AG08396 (cell line): ENCODE data around the gene HOMEZ.
A peak's percentile ranks its signal among the peaks of the same experiment; 100 is the strongest.
"Not testable (repeated sequence)": the region's sequence is repeated elsewhere in the genome, so short reads cannot be mapped to it uniquely, and the experiment has no call there.

Experiments
- DNase-seq: peaks from one replicate; pipeline ENCODE4 v3.0.0; 2012; ENCODE audit warnings: low spot score, mixed read lengths

The HOMEZ gene, protein sequence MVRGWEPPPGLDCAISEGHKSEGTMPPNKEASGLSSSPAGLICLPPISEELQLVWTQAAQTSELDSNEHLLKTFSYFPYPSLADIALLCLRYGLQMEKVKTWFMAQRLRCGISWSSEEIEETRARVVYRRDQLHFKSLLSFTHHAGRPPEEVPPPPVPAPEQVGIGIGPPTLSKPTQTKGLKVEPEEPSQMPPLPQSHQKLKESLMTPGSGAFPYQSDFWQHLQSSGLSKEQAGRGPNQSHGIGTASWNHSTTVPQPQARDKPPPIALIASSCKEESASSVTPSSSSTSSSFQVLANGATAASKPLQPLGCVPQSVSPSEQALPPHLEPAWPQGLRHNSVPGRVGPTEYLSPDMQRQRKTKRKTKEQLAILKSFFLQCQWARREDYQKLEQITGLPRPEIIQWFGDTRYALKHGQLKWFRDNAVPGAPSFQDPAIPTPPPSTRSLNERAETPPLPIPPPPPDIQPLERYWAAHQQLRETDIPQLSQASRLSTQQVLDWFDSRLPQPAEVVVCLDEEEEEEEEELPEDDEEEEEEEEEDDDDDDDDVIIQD

DNA sequence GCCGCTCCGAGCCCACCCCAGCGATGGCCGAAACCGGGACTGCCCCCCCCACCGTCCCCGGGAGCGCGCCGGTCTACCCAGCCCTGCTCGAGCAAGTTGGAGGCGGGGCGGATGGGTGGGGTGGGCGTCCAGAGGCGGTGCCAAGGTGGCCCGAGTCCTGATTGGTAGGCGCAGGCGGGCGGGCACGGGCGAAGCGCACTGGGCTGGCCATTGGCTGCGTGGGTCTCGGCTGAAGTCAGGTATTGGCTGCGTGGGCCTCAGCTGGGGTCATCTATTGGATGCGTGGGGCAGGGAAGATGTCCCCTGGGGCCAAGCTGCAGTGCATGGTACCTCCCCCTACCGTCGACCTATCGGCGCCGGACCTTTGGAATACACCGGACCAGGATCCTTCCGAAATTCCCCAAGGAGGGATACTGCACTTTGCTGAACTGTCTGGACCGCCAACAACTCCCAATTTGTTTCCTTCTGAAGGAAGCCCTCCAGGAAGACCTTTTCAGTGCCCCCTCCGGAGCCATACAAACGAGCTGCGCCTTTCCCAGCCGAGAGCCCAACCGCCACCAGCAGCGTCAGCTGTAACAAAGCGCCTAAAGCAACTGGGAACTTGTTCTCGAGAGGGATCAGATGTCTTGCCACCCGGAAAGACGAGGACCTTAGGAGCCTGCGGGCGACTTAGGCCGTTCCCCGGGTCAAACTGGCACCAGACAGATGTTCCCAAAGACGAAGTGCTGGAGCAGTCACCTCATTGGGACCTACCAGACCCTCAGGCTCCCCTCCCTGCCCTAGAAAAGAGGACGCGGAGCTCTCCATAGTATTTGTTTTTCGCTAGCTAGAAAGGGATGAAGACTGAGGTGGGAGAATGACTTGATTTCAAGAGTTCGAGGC is at the start of gene HOMEZ:
Gene HOMEZ, minus strand, starts transcription at position 113 of the 882 bp plus-strand sequence. CDS start 180 bp downstream, outside the sequence.
- peak; percentile 98 for DNase-seq

DNA sequence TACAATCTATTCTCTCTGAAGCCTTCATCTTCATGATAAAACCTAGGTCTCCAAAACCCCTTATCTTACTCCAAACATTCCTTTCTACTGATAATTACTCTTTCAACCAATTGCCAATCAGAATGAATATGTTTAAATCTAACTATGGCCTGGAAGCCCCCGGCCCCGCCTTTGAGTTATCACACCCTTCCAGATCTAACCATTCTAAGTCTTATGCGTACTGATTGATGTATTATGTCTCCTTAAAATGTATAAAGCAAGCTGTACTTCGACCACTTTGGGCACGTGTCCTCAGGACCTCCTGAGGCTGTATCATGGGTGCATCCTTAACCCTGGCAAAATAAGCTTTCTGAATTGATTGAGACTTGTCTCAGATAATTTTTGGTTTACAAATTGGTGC is 49.7 kb upstream of the HOMEZ start:
- DNase-seq, result no peak

DNA sequence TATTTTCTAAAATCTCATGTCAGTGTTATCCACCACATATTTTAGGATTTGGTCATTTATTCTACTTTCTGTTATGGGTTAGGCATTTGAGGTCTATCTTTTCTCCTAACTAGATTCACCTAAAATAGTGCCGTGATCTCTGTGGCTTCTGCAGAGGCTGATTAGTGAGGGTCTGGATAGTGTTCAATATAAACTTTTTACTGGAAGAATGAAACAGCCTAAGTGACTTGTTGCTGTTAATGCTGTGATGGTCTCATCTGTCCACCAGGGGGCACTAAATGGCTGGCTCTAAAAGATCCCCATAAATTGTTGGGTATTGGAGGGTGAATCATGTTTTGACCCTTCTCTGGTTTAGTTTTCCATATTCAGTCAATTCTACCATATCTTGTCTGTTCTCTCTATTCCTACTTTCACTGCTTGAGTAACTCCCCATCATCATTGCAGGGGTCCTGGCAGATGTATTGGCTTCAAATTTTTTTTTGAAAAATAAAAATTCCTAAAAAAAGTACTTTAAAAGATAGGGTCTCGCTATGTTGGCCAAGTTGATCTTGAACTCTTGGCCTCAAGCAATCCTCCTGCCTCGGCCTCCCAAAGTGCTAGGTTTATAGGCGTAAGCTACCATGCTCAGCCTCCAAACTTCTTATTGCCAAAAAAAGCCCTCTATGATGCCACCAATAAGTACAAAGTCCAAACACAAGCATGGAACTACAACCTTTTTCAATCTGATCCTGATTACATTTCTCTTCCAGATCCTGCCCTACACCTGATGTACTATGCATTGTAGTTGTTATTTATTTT is 42.2 kb upstream of the HOMEZ start:
- peak; percentile 81 for DNase-seq

- DNase-seq, result no peak
These were observed 40.8 kb upstream of the HOMEZ start for GRCh38 chr14:23326491-23327332.

DNA sequence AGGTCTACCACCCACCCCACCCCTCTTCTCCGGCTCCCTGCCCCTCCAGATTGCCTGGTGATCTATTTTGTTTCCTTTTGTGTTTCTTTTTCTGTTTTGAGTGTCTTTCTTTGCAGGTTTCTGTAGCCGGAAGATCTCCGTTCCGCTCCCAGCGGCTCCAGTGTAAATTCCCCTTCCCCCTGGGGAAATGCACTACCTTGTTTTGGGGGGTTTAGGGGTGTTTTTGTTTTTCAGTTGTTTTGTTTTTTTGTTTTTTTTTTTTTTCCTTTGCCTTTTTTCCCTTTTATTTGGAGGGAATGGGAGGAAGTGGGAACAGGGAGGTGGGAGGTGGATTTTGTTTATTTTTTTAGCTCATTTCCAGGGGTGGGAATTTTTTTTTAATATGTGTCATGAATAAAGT is 39.8 kb upstream of the HOMEZ start:
- not testable (repeated sequence) for DNase-seq

GRCh38 chr14:23324993-23325392 is 39.1 kb upstream of the HOMEZ start:
- DNase-seq, result no peak

DNA sequence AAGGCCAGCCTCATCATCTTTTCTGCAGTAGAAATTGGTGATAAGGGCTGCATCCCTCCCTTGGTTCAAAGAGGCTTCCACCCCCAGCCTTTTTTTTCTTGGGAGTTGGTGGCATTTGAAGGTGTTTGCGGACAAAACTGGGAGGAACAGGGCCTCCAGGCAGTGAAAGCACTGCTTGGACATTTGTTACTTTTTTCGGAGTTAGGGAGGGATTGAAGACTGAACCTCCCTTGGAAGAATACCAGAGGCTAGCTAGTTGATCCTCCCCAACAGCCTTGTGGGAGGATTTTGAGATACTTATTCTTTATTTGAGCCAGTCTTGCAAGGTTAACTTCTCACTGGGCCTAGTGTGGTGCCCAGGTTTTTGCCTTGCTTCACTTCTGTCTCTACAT is 38.5 kb upstream of the HOMEZ start:
- no peak for DNase-seq

GRCh38 chr14:23323838-23324454 is 38.0 kb upstream of the HOMEZ start:
- no peak for DNase-seq

DNA sequence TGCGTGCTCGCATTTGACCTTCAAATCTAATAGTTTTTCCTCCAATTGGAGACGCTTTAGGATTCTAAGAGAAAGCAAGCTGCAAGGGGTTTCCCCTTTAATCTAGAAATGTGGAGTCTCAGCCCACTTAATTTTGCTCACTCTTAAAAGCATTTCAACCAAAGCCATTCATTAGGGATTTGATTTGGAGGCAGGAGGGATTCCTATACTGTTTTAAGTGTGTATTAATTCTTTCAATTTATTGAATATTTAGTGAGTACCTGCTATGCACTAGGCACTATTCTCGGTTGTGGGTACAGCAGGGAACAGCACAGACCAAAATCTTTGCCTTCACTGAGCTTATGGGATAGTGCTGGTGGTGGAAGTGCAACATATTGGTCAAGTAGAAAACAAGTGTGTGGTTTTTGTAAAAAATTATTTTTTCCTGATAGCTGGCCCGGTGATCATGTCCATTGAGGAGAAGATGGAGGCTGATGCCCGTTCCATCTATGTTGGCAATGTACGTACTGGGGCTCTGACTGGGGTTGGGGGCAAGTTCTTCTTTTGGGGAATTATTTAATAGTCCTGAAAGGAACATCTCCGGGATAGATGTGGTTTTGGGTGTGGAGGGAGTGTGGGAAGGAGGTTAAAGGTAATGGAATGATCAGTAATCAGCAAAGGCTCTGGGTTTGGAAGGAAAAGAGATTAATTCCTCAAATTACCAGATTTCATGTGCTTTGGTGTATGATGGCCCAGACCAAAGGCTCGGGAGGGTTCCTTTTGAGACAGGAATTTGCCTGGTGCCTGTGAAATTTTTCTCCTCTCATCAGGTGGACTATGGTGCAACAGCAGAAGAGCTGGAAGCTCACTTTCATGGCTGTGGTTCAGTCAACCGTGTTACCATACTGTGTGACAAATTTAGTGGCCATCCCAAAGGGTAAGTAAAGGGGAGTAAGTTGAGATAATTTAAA is 36.9 kb upstream of the HOMEZ start:
- DNase-seq, result no peak

GRCh38 chr14:23321572-23322547 is 35.9 kb upstream of the HOMEZ start:
- DNase-seq, result peak; percentile 64

DNA sequence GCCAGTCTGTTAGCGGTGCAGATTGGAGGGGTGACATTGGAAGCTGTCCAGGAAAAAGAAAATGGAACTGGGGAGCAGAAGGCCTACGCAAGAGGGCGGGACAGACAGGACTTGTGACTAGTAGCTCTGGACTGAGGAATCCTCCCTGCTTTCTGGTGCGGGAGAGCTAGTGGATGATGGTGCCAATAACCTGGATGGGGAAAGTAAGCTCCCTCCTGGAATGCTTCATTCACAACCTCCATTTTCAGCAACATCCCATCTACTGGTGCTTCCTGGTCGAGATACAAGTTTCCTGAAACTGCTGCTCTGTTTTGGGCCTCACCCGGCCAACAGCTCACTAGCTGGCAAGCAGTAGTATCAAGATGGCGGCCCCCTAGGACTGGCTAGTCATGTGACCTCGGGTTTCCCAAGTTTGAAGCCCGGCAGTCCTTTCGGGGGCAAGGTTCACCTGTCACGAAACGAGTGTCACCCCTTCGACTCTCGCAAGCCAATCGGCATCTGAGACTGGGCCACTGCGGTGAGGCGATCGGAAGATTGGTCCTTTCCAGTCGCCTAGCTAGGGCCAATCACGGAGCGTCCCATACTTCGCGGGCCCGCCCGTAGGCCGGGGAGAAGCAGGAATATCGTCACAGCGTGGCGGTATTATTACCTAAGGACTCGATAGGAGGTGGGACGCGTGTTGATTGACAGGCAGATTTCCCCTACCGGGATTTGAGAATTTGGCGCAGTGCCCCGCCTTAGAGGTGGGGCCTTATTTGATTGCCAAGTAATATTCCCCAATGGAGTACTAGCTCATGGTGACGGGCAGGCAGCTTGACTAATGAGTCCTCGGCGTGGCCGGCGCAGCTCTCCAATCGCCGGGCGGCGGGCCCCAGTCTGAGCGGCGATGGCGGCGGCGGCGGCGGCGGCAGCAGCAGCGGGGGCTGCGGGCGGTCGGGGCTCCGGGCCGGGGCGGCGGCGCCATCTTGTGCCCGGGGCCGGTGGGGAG is 34.9 kb upstream of the HOMEZ start, which contains the start of gene PABPN1:
Gene PABPN1, plus strand, starts transcription at position 874 of the 988 bp plus-strand sequence. Its CDS starts 13 bp downstream, at position 887.
- peak; percentile 98 for DNase-seq

DNA sequence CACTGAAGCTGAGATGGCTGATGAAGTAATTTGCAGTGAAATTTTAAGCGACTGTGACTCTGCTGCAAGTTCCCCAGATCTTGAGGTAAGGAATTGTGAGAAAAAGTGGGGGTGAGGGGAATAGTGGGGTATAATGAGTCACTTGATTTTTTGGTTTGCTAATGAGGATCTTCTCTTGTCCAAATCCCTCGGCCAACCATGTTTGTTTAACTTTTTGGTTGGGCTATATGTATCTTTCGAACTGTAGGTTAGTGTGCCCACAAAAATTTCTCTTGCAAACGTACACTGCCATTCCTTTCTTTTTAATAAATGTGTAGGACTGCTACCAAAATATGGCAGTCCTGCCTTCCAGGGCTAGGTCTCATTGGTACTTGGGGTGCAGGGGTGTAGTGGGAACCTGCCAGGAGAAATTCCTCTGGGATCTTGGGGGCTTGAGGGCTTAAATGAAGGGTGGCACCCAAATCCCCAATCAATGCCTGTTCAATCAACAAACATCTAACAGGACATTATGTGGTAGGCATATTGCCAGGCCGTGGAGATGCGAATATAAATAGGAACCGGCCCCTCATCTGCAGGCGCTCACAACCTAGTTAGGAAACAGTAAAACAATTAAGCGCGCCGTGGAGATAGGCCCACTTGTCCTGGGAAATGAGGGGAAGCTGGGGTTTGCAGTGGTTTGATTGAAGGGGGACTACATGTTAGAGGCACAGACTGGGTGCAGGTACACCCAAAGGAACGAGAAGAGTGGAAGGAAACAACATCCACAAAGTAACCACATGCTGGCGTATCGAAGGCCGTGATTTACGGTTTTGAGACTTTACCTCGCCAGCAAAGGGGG is 34.0 kb upstream of the HOMEZ start:
- no peak for DNase-seq

- DNase-seq, result no peak
These were observed 30.4 kb upstream of the HOMEZ start for GRCh38 chr14:23316300-23316699.

- DNase-seq, result no peak
These were observed 24.6 kb upstream of the HOMEZ start for GRCh38 chr14:23310546-23310945.

DNA sequence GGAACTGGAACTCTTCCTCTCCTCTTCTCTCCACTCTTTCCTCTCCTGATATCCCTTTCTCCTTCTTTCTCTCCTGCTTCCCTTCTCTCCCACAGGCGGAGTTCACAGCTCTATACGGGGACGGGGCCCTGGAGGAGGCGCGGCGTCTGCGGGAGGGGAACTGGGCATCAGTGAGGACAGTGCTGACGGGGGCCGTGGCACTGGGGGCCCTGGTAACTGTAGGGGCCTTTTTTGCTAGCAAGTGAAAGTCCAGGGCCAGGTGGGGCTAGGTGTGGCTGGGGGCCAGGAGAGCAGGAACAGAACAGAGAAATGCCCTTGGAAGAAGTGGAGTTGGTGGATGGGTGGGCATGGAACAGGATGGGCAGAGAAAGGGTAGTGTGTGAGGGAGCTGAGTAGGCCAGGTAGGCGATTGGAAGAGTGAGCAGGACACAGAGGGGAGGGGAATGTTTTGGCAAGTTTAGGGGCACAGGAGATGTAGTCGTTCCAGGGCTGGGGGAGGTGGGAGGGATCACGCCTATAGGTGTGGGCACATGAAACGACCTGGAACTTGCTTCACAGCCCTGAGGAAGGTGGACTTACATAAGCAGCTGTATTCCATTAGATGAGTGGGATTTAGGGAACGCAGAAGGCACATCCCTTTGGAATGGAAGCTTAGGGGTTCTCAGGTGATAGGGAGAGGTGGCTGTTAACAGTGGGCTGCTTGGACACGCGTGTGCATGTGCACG is 23.0 kb upstream of the HOMEZ start:
- DNase-seq, result no peak
